HG02885 (cell line): ENCODE data around the gene ANXA1.
A peak's percentile ranks its signal among the peaks of the same experiment; 100 is the strongest.

ENCODE experiments used
- ATAC-seq: cut with Tn5 transposase; IDR thresholded peaks from one replicate; pipeline ENCODE4 v1.9.1; 2021; ENCODE audit warnings: mild to moderate bottlenecking; ENCODE audit not compliant: unreplicated experiment, poor library complexity

Gene ANXA1

DNA sequence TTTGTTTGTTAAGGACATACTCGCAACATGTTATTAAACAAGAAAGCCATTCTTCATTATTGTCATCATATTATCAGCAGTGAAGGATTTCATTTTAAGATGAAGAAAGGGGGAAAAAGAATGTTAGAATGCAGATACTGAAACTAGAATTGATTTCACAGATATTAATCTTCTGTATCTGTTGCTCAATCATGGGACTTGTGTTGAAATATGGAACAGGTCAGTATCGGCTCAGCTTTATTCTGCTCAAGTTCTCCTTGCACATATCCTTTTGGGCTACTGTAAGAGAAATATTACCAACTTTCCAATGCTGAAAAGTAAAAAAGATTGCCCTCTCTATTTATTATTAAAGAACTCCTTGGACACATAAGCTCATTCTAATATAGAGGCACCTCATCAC is 13.8 kb upstream of the ANXA1 start:
- ATAC-seq: no peak

DNA sequence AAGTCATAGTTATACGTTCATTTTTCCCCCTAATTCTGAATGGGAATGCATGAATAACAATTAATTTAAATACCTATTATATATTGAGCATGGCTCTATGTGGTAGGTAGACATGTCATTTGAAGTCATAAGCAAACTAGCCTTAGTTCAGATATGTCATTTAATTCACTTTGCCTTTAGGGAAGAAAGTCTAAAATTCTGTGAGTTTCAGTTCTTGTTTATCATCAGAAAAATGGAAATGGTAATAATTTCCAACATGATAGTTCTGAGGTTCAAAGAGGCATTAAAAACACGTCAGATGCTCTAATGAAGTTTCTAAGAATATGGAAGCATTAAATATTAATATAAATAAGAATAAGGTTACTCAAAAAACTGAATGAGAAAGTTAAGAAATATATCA is 13.1 kb upstream of the ANXA1 start:
- no peak for ATAC-seq

DNA sequence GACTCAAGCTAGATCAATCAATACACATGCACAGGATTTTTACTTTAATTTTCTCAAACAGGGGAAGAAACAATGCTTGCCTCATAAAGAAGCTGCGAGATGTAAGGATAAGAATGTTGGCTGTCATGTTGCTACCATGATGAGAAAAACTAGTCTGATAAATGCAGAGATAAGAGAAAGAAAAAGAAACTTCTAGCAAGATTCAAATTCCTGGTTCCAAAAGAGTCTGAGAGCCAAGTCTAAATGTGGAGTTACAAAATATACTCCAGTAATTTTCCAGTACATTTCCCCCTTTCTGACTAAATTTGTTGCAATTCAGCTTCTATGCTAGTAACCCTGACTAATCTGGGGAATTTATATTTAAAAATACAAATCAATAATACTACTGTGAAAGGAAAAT is 10.4 kb upstream of the ANXA1 start:
- ATAC-seq: no peak

DNA sequence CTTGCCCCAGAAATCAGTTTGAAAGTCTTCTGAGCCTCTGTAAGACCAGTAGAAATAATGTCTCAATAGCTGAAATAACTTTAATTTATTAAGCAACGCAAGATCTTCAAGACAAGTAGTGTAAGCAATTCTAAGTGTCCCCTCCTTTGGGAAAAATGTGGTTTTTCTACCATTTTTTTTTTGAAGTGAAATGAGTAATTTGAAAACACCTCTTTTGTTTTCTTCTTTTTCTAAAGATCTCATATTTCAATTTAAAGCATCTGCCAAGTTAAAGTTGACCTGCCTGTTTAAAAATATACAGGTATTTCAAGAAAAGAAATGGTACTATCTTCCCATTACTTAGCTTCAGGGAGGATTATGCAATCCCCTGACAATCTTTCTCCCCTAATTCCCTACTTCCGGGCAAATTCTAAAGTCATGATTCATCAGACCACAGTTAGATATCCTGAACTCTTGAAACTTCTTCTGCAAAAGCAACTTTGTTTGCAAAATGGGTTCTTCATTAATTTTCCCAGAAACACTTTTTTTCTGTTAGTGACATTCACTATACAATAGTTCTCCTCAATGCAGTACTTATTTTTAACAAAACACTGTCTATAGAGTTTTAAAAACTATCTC is 7.8 kb upstream of the ANXA1 start:
- ATAC-seq: no peak

DNA sequence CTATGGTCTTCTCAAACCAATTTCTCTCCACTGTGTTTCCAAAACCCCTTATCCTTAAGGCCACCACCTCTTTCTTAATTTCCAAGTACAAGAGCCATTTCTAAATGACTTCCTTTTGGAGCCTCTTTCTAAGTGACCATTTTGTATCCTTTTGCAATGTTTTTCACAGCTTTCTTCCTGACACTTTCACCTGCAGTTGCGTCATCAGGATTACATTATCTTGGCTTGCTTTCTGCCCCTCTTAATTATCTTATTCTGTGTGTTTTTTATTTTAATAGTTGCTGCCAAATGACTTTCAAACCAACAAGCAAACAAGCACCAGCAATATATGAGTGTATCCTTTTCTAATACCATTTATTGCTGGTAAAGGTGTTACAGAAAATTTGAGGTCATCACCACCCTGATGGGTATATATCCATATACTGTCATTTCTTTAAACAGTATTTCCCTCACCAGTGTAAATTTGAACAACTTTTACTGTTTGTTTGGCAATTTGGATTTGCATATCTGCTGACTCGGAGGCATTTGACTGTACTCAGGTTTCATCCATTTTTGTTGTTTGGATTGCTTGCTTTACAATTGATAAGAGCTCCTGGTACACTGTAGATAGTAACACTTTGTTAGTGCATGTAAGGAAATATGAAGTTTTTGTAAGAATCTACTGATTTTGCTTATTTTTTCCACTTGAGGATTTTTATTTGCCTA is 5.4 kb upstream of the ANXA1 start:
- no peak for ATAC-seq

DNA sequence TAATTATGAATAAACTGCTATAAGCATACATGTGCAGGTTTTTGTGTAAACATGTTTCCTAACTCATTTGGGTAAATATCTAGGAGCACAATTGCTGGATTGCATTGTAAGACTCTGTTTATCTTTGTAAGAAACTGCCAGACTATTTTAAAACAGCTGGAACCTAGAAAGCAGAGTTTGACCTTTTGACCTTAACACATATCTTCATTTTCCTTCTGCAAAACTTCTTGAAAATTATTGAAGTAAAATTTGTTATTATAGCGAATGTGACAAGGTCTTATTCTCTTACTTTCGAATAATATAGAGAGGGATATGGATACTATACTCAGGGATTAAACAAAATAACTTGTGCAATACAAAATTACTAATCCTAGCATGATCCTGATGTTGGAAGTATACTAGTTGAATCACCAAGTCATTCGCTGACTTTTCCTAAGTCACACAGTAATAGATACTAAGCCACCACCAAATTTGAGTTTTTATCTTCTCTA is 3.2 kb upstream of the ANXA1 start:
- ATAC-seq: no peak

DNA sequence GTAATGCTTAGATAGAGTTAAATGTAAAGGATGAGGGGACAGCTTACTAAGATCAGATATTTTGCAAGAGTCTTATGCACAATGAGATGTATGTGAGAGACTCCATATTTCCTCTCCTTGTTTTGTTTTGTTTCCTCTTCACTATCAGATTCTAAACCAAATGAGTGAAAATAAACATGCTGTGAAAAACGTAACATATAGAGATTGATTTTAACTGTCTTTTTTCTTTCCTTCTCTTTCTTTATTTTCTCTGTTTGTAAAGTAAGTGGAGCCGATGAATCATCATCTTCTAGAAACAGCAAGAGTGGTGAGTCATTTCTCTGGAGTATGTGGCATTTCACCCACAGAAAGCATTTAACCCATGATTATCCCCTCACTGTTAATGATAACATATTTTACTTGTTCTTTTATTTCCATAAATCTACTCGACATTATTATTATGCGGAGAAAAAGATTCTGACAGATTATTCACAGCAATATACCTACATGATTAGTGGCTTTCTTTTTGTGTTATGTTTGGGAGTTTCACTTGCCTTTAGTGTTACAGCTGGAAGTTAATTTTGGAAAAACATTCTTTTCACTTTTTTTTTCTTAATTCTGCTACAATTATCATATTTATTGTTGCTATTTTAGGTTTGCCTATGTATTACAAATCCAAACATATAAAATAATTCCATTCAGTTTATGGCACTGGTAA is 2.1 kb upstream of the ANXA1 start:
- ATAC-seq: peak; percentile 73

DNA sequence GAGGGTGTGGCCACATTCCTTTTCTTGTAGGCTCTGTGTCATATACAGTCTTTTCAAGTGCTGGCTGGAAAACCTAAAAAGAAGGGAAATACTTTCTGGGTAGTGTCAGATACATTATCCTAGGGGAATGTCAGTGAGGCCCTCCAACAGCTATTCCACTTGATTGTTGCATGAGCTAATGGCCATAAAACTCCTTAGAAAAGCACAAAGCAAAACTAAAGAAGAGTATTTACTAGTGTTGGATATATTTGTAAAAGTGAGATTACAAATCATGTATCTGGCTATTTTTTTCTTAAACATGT is 829 bp downstream of the ANXA1 start:
- no peak for ATAC-seq

DNA sequence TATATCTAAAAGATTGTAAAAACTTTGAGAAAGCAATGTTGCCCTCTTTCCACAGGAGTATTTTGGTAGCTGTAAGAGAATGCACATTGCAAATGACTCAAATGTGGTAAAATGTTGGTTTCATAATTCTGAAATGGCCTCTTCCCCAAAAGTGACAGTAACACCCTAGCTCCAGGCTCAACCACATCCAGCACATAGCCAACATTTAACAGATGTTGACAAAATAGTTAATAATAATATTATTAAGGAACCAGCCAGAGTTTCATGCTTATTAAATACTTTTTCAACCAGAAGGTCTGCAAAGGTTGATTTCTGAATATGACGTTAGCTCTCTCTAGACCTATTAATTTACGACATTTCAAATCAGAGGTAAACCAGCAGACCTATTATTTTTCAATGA is 1.3 kb downstream of the ANXA1 start:
- peak; percentile 67 for ATAC-seq

DNA sequence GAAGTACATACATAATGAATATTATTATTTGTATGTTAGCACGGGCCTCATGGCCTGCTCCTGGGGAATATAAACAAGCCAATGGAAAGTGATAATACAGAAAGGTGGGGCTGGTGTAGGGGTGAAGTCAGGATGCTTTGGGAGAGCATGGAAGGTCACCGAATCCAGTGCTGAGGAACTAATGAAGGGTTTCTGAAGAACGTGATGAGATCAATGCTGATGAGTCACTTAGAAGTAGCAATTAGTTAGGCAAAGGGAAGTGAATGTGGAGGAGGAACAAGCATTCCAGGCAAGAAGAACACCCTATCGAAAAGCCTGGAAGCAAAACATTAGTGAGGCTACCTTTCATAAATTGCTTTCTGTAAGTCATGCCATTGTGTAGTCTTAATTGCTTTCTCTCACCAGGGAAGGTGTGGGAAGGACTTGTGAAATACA is 2.1 kb downstream of the ANXA1 start:
- no peak for ATAC-seq

DNA sequence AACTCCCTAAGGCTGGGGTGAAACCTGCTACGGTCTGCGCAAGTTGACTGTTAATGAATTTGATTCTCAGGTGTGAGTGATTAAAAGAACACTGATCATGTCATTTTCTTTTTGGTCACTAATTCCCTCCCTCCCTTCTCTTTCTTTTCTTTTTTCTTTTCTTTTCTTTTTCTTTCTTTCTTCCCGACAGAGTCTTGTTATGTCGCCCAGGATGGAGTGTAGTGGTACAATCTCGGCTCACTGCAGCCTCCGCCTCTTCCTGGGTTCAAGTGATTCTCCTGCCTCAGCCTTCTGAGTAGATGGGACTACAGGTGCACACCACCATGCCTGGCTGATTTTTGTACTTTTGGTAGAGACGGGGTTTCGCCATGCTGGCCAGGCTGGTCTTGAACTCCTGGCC is 2.6 kb downstream of the ANXA1 start:
- no peak for ATAC-seq

DNA sequence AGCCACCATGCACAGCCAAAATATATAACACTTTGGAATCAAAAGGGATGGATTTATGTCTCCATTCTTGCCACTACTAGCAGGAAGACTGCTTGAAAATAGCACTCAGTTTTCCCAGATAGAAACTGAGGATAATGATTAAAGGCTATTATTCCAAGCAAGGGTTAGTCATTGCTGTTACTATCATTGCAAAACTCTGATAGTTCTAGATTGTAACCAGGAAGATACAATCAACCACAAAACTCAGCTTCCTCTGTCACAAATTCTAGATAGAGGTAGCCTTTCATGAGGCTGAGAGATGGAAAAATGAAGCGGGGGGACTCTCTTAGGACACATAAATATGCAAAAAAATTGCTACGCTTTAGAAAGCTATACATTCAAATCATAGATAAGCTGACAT is 3.1 kb downstream of the ANXA1 start:
- no peak for ATAC-seq

DNA sequence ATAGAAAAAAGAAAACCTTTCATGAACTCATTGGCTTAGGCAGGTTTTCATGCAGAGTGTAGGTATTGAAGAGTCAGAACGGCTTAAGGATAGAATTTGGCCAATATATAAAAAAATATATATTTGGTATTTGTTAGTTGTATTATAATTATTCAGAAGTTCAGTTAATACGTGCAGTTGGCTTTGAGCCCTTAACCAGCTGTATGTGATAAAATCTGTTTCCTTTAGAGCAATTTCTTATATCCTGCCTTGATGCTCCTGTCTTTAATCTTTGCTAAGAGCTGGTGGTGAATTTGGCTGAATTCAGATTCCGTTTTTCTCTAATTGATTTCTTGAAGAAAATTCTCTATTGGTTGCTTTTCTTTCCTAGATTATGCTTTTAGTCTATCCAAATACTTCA is 3.7 kb downstream of the ANXA1 start:
- ATAC-seq: no peak

DNA sequence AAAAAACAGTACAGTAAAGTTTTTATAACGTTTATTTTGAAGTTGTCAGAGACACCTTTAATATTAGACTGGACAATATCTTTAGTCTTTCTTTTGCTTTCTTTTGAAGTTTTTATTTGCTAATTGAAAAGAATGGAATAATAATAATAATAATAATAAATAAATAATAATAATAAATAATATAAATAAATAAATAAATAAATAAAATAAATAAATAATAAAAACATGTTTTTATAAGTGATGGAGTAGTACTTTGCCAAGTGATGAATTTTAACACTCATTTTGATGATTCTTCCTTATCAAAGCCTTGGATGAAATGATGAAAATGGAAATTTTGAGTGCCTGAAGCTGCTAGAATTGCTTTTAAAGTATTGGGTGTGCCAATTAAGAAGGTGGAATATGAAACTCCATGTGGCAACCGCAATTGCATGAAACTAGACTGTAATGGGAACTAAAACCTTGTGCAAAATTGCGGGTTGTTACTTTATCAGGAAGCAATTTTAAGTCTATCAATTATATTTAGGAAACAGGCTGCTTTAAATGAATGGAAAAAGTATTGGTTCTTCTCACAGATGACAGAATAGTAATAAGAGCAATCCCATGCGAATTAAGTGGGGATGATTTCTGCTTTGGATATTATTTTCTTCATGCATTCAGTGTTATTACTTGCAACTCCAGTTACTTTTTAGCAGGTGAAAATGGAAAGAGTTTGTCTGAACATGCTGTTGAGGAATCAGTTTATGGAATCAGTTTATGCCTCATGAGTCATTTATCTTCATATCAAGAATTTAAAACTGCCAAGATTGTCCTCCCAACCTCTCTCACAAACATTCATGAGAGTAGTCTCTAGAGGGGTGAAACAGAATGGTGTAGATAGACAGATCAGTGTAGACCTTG is 4.6 kb downstream of the ANXA1 start:
- no peak for ATAC-seq

DNA sequence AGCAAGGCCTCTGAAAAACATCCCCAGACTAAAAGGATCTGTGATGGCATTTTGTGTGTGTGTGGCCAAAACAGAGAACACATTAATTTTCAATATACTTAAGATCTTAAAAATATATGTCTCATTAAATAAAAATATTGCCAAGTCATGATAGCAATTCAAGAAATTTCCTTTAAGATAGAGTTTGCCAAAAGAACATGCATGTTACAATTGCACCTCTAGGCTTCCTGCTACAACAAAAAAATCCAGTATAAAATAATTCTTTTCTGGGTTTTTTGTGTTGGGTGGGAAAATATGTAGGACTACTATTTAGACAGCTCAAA is 5.2 kb downstream of the ANXA1 start:
- no peak for ATAC-seq

DNA sequence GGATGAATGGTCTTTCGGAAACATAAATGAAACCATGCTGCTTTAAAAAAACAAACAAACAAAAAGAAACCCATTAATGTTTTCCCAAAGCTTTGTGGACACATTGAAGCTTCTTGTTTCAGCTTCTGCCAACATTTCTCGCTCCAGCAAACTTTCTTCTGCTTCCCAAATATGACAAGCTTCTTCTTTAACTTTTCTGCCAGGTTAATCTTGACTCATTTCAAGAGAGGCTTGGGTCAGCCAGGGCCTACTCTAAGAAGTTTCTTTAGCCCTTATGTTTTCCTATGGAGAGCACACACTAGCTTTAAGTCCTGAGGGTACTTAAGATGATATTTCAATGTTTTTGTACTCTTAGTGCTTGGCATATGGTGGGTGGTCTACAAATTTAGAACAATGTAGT is 6.1 kb downstream of the ANXA1 start:
- no peak for ATAC-seq

DNA sequence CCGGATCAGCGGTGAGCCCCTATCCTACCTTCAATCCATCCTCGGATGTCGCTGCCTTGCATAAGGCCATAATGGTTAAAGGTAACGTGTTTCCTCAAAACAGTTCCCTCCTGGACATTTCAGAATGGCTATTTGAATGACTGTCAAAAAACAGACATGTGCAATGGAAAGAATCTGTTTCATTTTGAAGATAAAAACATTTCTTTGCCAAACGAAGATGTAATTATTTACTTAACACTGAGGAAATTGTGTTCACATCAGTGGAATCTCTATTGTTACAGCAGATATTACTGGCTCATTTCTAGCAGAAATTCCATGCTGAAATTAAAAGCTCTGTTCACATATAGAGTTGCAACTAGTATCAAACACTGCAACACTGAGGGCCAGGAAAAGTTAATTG is 7.1 kb downstream of the ANXA1 start:
- ATAC-seq: no peak

DNA sequence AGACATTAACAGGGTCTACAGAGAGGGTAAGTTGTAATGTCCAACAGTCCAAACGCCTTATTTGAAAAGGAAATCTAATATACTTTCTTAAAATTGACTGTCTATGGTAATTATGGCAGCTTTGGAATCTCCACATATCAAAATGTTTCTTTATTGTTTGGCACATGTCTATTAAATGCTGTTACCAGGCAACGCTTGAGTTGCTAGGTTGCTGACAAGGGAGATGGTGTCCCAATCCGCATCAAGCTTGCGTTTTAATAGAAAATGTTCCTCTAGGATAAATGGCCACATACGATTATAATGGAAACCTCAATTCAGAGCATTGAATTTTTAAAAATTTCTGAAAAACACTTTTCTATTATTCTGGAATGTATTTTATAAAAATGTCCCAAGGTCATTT is 9.2 kb downstream of the ANXA1 start:
- no peak for ATAC-seq

DNA sequence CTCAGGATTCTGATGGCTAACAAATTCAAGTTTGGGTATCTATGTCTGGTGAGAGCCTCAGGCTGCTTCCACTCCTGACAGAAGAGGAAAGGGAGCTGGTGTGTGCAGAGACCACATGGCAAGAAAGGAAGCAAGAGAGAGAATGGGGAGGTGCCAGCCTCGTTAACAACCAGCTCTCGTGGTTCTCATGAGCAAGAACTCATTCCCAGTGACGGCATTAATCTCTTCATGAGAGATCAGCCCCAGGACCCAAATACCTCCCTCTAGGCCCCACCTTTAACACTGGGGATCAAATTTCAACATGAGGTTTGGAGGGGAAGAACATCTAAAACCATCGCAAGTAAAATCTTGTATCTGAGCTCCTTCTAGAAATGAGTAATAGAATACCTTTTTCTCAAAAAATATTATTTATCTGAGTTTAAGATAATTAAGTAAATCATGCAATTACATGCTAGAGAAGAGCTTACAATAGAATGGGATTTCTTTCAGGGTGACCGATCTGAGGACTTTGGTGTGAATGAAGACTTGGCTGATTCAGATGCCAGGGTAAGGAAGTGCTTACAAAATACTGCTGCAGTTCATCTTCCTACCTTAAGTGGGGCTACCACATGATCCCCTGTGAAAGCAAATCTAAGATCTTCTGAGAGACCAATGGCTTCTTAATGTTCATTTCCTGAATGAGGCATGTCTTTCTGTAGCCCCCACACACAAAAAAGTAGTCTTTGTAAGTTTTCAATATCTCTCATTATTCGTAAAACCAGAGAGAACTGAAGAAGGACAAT is 11.5 kb downstream of the ANXA1 start:
- no peak for ATAC-seq

DNA sequence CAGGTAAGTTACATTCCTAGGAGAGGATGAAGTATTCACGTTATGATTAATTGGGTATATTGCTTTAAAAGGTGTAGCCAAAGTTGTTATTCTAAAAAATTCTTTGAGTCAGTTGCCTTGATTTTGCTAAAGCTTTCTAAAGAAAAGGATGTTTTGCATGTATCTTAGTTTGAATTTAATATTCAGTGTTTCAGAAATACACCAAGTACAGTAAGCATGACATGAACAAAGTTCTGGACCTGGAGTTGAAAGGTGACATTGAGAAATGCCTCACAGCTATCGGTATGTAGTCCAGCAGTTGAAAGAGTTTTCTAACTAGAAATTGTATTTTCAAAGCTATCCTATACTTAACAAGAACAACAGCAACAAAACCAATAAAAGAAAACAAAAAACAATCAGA is 14.2 kb downstream of the ANXA1 start:
- no peak for ATAC-seq
